GM23338 (cell line): ENCODE results near the gene TXNDC15. TPM values are rescaled to one million over a fixed set of nuclear protein-coding genes. Genes with fewer than 3 reads are reported as not detected.
"Not testable (repeated sequence)": the region's sequence is repeated elsewhere in the genome, so short reads cannot be mapped to it uniquely, and the experiment has no call there.

Experiments
- ATAC-seq: fragments of 200-7000 bp; cut with Tn5 transposase; 3 replicates; pipeline ENCODE4 v1.9.1; 2020
- DNase-seq: peaks from one replicate; pipeline ENCODE4 v3.0.0-alpha.2; 2015; ENCODE audit warnings: low spot score
- H2AFZ ChIP-seq: fragments of 200-600 bp; sonication (generic); 2 replicates; pipeline ENCODE4 v1.8.0; 2016; ENCODE audit warnings: antibody characterized with exemption, mild to moderate bottlenecking, moderate library complexity
- H3F3A ChIP-seq: fragments of 200-600 bp; sonication (generic); replicated peaks from 2 replicates; pipeline ENCODE4 v1.8.0; 2017; ENCODE audit warnings: antibody characterized with exemption, mixed run types, low read depth
- H3K27ac ChIP-seq: fragments of 200-600 bp; sonication (generic); 2 replicates; pipeline ENCODE4 v1.6.1; 2016; ENCODE audit warnings: low read depth
- H3K27me3 ChIP-seq: fragments of 200-600 bp; sonication (generic); 2 replicates; pipeline ENCODE4 v1.8.0; 2016; ENCODE audit warnings: mild to moderate bottlenecking, mixed run types, moderate library complexity; ENCODE audit not compliant: insufficient read depth
- H3K36me3 ChIP-seq: fragments of 200-600 bp; sonication (generic); 2 replicates; pipeline ENCODE4 v1.8.0; 2016; ENCODE audit warnings: mild to moderate bottlenecking; ENCODE audit not compliant: insufficient read depth
- H3K4me1 ChIP-seq: fragments of 200-600 bp; sonication (generic); 2 replicates; pipeline ENCODE4 v1.8.0; 2016; ENCODE audit warnings: mild to moderate bottlenecking, moderate library complexity; ENCODE audit not compliant: insufficient read depth
- H3K4me2 ChIP-seq: fragments of 200-600 bp; sonication (generic); 2 replicates; pipeline ENCODE4 v1.7.1; 2017; ENCODE audit warnings: mixed run types
- H3K4me3 ChIP-seq: fragments of 200-600 bp; sonication (generic); 2 replicates; pipeline ENCODE4 v1.6.1; 2016; ENCODE audit warnings: mixed run types
- H3K79me2 ChIP-seq: fragments of 200-600 bp; sonication (generic); replicated peaks from 2 replicates; pipeline ENCODE4 v1.8.0; 2017; ENCODE audit warnings: mild to moderate bottlenecking; ENCODE audit not compliant: insufficient read depth
- H3K9me2 ChIP-seq: fragments of 200-600 bp; sonication (generic); 2 replicates; pipeline ENCODE4 v1.8.0; 2017; ENCODE audit not compliant: insufficient read depth
- H4K20me1 ChIP-seq: fragments of 200-600 bp; sonication (generic); replicated peaks from 2 replicates; pipeline ENCODE4 v1.8.0; 2017; ENCODE audit warnings: mild to moderate bottlenecking; ENCODE audit not compliant: insufficient read depth
- H3K27ac Mint-ChIP-seq: 2 replicates; pipeline ENCODE4 v1.8.0; 2020; ENCODE audit warnings: inconsistent platforms, mild to moderate bottlenecking, moderate library complexity, mixed read lengths
- H3K27me3 Mint-ChIP-seq: 3 replicates; pipeline ENCODE4 v1.8.0; 2022; ENCODE audit warnings: low read depth, mild to moderate bottlenecking, moderate library complexity, mixed read lengths, inconsistent platforms; ENCODE audit not compliant: insufficient read depth, poor library complexity
- H3K36me3 Mint-ChIP-seq: 3 replicates; pipeline ENCODE4 v1.8.0; 2021; ENCODE audit warnings: low read depth, mild to moderate bottlenecking, inconsistent platforms, moderate library complexity, mixed read lengths
- H3K4me1 Mint-ChIP-seq: 3 replicates; pipeline ENCODE4 v1.8.0; 2020; ENCODE audit warnings: mild to moderate bottlenecking, inconsistent platforms, mixed read lengths
- H3K4me3 Mint-ChIP-seq: 3 replicates; pipeline ENCODE4 v1.8.0; 2021; ENCODE audit warnings: moderate library complexity, mild to moderate bottlenecking, inconsistent platforms, mixed read lengths
- H3K9me3 Mint-ChIP-seq: 3 replicates; pipeline ENCODE4 v1.8.0; 2020; ENCODE audit warnings: moderate library complexity, mild to moderate bottlenecking, inconsistent platforms, mixed read lengths
- CTCF ChIP-seq, 2 experiments: fragments of 200-600 bp in 1 of 2; sonication (generic) in 1 of 2; conservative IDR thresholded peaks; 2 replicates each; pipeline versions ENCODE4 v1.5.1 to v1.6.1; 2016 to 2017; ENCODE audit warnings: antibody characterized with exemption in 2 of 2, low read depth in 2 of 2, mild to moderate bottlenecking in 2 of 2, moderate library complexity in 1 of 2
- EZH2 ChIP-seq: fragments of 200-600 bp; sonication (generic); IDR thresholded peaks from one replicate; pipeline ENCODE4 v1.8.0; 2017; ENCODE audit warnings: antibody characterized with exemption, mild to moderate bottlenecking, low read depth; ENCODE audit not compliant: unreplicated experiment
- NANOG ChIP-seq: IDR thresholded peaks from 2 replicates; pipeline ENCODE4 v1.6.1; 2016; ENCODE audit warnings: antibody characterized with exemption, borderline replicate concordance
- POLR2AphosphoS5 ChIP-seq: IDR thresholded peaks from 2 replicates; pipeline ENCODE4 v1.6.1; 2016; ENCODE audit warnings: antibody characterized with exemption, low read depth
- ZNF331 ChIP-seq: fragments of 250-450 bp; sonication (Bioruptor Pico); IDR thresholded peaks from 2 replicates; pipeline ENCODE4 v1.5.0; 2020; ENCODE audit warnings: low read depth, mild to moderate bottlenecking, moderate library complexity
- polyA plus RNA-seq: library from polyadenylated mRNA; unstranded; fragments of >200 nt; fragmentation: Nextera tagmentation; extraction: Ambion mirVana; gene quantifications from 2 replicates; pipeline ENCODE4 v1.2.1, GENCODE V29; 2016
- total RNA-seq: library from RNA; depleted of rRNA; stranded (reverse); fragments of >200 nt; shearing (Covaris generic); gene quantifications from 2 replicates; pipeline ENCODE4 v1.2.3, GENCODE V29; 2014
- TF ChIP-seq, protein P1 (sequence below): IDR thresholded peaks from one replicate; pipeline ENCODE4 v1.6.1; 2018; ENCODE audit warnings: antibody characterized with exemption; ENCODE audit not compliant: unreplicated experiment

The TXNDC15 gene
- total and polyA plus RNA-seq, 2 experiments from 2014 or later, result 24.4 to 28.5 TPM

DNA sequence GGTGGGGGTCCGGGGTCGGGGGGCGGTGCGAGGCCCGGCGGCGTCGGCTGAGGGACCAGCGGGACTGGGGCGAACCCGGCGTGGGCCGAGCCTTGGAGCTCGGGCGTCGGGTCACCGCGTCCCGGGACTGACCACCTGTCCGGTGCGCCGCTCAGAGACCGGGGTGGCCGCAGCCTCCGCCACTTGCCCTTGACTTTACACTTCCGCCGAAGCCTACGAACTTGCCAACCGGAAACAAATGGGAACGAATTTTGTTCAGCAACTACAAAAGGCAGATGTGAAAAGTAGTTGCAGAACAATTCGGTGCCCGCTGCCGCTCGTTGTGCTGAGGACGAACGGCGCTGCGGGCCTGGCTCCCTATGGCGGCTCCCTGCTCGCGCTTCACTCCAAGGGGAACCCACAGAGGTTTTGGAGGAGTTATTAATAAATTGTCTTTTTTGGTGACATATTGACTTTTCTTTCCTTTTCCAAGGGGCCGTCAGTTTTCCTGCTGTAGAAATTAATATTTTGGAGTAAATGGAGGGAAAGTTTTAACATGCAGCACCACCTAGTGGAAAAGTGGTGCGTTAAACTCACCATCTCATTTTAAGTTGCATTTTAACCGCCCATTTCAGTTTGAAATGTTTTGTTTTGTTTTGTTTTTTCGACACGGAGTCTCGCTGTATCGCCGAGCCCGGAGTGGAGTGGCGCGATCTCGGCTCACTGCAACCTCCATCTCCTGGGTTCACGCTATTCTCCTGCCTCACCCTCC lies 31.2 kb downstream of the TXNDC15 start (continued):
- no peak for TF ChIP-seq NANOG
- peak; percentile 63 to 99 for TF ChIP-seq CTCF (conservative IDR thresholded peaks at IDR 0.05; ENCODE audit: low read depth in 2 of 2)

DNA sequence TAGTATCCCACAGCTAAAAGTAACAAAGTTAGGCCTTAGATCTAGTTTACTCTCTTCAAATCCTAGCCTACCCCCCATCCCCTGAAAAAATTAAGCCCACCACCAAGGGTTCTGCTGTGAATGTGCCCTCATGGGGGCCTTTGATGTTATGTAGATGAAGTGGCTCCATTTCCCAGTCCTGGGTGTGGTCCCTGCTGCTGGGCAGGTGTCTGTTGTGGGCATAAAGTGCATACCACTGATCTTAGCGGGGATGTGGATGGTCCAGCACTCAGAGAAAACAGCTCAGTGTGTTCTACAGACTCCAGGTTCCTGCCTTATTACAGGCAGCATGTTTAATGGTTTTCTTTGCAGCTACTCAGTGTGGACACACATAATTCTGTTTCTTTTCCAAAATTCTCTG lies 32.6 kb downstream of the TXNDC15 start:
- no peak for DNase-seq
- peak overlapping the region; percentile 40; the same call in 1 of the 2 replicates for H3K4me2 ChIP-seq
- ATAC-seq, result no peak
- H3K79me2 ChIP-seq, result peaks cover 16% of the 10 kb centered on the region
- no peak overlapping the region for H2AFZ ChIP-seq
- H3K36me3 ChIP-seq, result no peaks in the 10 kb centered on the region
- no peaks in the 10 kb centered on the region for H3K9me2 ChIP-seq
- Mint-ChIP-seq H3K27me3 (peaks cover 11% of the 10 kb centered on the region), H3K4me1 (peaks cover 9% of the 10 kb centered on the region), H3K36me3 (peaks cover 25% of the 10 kb centered on the region), H3K9me3 (no peaks in the 10 kb centered on the region), H3K4me3 (peak overlapping the region; percentile 56), H3K27ac (peak overlapping the region; percentile 56; the same call in 1 of the 2 replicates)
- H4K20me1 ChIP-seq, result 0 out of 2 replicates have a peak, but pooled peaks cover 1% of the 10 kb centered on the region
- peaks cover 5% of the 10 kb centered on the region; the same call in 1 of the 2 replicates for H3F3A ChIP-seq
- no peak for TF ChIP-seq POLR2AphosphoS5
- TF ChIP-seq NANOG, result no peak
- no peak for TF ChIP-seq EZH2
- TF ChIP-seq ZNF331 (CRISPR knock-in tag), result no peak
- TF ChIP-seq, protein P1, sequence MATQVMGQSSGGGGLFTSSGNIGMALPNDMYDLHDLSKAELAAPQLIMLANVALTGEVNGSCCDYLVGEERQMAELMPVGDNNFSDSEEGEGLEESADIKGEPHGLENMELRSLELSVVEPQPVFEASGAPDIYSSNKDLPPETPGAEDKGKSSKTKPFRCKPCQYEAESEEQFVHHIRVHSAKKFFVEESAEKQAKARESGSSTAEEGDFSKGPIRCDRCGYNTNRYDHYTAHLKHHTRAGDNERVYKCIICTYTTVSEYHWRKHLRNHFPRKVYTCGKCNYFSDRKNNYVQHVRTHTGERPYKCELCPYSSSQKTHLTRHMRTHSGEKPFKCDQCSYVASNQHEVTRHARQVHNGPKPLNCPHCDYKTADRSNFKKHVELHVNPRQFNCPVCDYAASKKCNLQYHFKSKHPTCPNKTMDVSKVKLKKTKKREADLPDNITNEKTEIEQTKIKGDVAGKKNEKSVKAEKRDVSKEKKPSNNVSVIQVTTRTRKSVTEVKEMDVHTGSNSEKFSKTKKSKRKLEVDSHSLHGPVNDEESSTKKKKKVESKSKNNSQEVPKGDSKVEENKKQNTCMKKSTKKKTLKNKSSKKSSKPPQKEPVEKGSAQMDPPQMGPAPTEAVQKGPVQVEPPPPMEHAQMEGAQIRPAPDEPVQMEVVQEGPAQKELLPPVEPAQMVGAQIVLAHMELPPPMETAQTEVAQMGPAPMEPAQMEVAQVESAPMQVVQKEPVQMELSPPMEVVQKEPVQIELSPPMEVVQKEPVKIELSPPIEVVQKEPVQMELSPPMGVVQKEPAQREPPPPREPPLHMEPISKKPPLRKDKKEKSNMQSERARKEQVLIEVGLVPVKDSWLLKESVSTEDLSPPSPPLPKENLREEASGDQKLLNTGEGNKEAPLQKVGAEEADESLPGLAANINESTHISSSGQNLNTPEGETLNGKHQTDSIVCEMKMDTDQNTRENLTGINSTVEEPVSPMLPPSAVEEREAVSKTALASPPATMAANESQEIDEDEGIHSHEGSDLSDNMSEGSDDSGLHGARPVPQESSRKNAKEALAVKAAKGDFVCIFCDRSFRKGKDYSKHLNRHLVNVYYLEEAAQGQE, result no peak
- H3K27ac ChIP-seq, result no peak overlapping the region
- peaks cover 10% of the 10 kb centered on the region; the same call in 1 of the 2 replicates for H3K4me1 ChIP-seq
- H3K27me3 ChIP-seq, result no peaks in the 10 kb centered on the region
- H3K4me3 ChIP-seq, result 0 out of 2 replicates have a peak overlapping the region, but pooled peaks have one; percentile 61

DNA sequence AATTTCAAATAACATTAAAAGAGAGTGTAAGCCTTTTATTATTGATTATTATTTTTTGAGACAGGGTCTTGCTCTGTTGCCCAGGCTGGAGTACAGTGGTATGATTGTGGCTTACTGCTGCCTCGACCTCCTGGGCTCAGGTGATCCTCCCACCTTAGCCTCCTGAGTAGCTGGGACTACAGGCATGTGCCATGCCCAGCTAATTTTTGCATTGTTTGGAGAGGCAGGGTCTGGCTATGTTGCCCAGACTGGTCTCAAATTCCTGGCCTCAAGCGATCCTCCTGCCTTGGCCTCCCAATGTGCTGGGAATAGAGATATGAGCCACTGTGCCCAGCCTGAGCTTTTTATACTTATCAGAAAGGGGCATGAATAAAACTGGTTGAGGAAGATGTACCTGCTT lies 36.6 kb downstream of the TXNDC15 start:
- H3K27me3 ChIP-seq, DNase-seq, H3K36me3 ChIP-seq, H3K27me3 Mint-ChIP-seq, H3F3A ChIP-seq, H3K4me2 ChIP-seq, ATAC-seq, H3K27ac Mint-ChIP-seq, H3K4me3 Mint-ChIP-seq, H3K4me1 ChIP-seq, H2AFZ ChIP-seq, H3K9me3 Mint-ChIP-seq, H3K4me1 Mint-ChIP-seq, H3K4me3 ChIP-seq, H3K9me2 ChIP-seq, H3K27ac ChIP-seq: not testable (repeated sequence)
- Histone ChIP-seq H4K20me1 (0 out of 2 replicates have a peak, but pooled peaks cover 10% of the 10 kb centered on the region), H3K79me2 (peaks cover 16% of the 10 kb centered on the region)
- peaks cover 26% of the 10 kb centered on the region for H3K36me3 Mint-ChIP-seq
